ENCODE data around the gene FLG2.
"Not testable (repeated sequence)": the region's sequence is repeated elsewhere in the genome, so short reads cannot be mapped to it uniquely, and the experiment has no call there.

FLG2 gene

DNA sequence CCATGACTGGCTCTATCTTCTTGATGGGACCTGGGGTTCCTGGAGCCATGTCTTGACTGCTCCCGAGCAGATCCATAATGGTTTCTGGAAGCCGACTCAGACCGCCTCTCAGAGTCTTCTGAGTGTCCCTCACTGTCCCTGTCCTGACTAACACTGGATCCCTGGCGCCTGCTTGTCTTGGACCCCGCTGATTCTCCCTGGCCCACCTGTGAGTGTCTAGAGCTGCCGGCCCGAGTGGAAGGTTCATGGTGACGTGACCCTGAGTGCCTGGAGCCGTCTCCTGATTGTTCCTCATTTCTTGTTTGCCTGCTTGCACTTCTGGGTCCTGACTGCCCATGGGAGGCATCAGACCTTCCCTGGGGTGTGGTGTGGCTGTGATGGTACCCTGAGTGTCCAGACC, 49.9 kb downstream of the FLG2 start:
- no peak for DNase-seq

DNA sequence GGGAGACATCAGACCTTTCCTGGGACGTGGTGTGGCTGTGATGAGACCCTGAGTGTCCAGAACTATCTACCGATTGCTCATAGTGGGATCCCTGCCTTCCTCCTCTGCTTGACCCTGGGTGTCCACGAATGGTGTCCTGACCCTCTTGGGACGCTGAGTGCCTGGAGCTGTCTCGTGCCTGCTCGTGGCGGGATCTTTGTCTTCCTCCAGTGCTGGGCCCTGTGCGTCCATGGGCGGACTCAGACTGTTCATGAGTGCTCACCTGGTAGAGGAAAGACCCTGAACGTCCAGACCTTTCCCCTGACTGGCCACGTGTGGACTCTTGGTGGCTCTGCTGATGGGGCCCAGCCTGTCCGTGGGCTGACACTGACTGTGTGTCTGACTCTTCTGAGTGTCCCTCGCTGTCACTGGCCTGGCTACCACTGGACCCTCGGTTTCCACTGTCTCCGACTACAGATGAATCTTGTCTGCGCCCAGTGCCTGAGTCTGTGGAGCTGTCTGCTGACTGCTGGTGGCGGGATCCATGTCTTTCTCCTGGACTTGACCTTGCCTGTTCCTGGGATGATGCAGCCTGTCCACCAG, 50.4 kb downstream of the FLG2 start:
- DNase-seq: not testable (repeated sequence)

DNA sequence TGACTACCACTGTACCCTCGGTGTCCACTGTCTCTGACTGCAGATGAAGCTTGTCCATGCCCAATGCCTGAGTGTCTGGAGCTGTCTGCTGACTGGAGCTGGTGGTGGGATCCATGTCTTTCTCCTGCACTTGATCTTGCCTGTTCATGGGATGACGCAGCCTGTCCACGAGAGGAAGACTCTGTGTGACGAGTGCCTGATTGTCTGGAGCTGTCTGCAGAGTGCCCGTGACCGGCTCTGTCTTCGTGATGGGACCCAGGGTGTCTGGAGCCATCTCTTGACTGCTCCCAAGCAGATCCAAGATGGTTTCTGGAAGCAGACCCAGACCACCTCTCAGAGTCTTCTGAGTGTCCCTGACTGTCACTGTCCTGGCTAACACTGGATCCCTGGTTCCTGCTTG, 51.0 kb downstream of the FLG2 start:
- DNase-seq: not testable (repeated sequence)

DNA sequence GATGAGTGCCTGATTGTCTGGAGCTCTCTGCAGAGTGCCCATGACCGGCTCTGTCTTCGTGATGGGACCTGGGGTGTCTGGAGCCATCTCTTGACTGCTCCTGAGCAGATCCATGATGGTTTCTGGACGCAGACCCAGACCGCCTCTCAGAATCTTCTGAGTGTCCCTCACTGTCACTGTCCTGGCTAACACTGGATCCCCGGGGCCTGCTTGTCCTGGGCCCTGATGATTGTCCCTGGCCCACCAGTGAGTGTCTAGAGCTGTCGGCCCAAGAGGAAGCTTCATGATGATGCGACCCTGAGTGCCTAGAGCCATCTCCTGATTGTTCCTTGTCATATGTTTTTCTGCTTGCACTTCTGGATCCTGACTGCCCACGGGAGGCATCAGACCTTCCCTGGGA, 51.8 kb downstream of the FLG2 start:
- DNase-seq: not testable (repeated sequence)

DNA sequence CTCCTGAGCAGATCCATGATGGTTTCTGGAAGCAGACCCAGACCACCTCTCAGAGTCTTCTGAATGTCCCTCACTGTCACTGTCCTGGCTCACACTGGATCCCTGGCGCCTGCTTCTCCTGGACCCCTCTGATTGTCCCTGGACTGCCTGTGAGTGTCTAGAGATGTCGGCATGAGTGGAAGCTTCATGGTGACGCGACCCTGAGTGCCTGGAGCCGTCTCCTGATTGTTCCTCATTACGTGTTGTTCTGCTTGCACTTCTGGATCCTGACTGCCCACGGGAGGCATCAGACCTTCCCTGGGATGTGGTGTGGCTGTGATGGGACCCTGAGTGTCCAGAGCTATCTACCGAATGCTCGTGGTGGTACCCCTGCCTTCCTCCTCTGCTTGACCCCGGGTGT, 53.7 kb downstream of the FLG2 start:
- not testable (repeated sequence) for DNase-seq

DNA sequence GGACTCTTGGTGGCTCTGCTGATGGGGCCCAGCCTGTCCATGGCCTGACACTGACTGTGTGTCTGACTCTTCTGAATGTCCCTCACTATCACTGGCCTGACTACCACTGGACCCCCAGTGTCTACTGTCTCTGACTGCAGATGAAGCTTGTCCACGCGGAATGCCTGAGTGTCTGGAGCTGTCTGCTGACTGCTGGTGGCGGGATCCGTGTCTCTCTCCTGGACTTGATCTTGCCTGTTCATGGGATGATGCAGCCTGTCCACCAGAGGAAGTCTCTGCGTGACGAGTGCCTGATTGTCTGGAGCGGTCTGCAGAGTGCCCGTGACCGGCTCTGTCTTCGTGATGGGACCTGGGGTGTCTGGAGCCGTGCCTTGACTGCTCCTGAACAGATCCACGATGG, 55.0 kb downstream of the FLG2 start:
- DNase-seq: not testable (repeated sequence)

DNA sequence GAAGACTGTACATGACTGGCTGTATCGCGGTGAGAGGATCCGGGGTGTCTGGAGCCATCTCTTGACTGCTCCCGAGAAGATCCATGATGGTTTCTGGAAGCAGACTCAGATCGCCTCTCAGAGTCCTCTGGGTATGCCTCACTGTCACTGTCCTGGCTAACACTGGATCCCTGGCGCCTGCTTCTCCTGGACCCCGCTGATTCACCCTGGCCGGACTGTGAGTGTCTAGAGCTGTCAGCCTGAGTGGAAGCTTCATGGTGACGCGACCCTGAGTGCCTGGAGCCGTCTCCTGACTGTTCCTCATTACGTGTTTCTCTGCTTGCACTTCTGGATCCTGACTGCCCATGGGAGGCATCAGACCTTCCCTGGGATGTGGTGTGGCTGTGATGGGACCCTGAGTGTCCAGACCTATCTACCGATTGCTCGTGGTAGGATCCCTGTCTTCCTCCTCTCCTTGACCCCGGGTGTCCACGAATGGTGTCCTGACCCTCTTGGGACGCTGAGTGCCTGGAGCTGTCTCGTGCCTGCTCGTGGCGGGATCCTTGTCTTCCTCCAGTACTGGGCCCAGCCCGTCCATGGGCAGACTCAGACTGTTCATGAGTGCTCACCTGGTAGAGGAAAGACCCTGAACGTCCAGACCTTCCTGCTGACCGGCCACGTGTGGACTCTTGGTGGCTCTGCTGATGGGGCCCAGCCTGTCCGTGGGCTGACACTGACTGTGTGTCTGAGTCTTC, 56.5 kb downstream of the FLG2 start:
- DNase-seq: not testable (repeated sequence)
